Erythroblast (primary cell): Measurements from ENCODE around the gene PARD3.

Source experiments
- GATA1 ChIP-seq: IDR thresholded peaks from 2 replicates; pipeline ENCODE4 v1.6.1; 2011; ENCODE audit warnings: low read depth, mild to moderate bottlenecking, control low read depth, low read length, moderate library complexity
- POLR2A ChIP-seq: IDR thresholded peaks from 2 replicates; pipeline ENCODE4 v1.6.1; 2011; ENCODE audit warnings: mild to moderate bottlenecking, low read length

DNA sequence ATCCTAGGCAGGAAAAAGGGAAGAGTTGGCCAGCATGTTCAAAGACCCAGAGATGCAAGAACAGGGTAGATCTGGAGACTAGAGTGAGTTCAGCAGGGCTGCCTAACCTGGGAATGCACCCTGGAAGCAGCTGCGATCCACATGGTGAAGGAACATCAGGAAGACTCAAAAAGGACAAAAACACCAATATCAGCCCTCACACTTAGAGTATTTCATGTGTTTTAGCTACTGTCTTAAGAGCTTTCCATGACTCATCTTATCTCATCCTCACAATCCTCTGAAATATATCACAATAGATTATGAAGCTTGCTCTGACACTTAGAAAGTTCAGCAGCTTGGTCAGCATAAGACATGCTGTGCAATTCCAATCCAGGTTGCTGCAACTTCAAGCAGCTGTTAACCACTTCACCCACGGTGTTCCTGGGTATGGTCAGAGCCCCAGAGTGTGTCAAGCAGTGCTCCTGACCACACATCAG, 380.9 kb downstream of the PARD3 start:
- TF ChIP-seq POLR2A (no peak), GATA1 (no peak)
